Mesendoderm (in vitro differentiated cells): ENCODE measurements around the gene IGSF22.

Experiments
- DNase-seq: peaks from one replicate; pipeline ENCODE4 v3.0.0; 2013
- H2AK5ac ChIP-seq: 2 replicates; pipeline ENCODE4 v1.6.1; 2013; ENCODE audit warnings: low read length, inconsistent platforms
- H2BK120ac ChIP-seq: 2 replicates; pipeline ENCODE4 v1.6.1; 2013; ENCODE audit warnings: low read depth, mild to moderate bottlenecking, low read length, moderate library complexity, mixed read lengths
- H2BK15ac ChIP-seq: replicated peaks from 2 replicates; pipeline ENCODE4 v1.6.1; 2013; ENCODE audit warnings: low read depth, mild to moderate bottlenecking, moderate library complexity
- H2BK5ac ChIP-seq: 2 replicates; pipeline ENCODE4 v1.6.1; 2013; ENCODE audit warnings: low read length, inconsistent platforms
- H3K18ac ChIP-seq: 2 replicates; pipeline ENCODE4 v1.6.1; 2013; ENCODE audit warnings: mild to moderate bottlenecking, low read length, mixed read lengths
- H3K23ac ChIP-seq: one replicate; pipeline ENCODE4 v1.6.1; 2013; ENCODE audit warnings: low read length
- H3K27ac ChIP-seq: 2 replicates; pipeline ENCODE4 v1.5.1; 2013; ENCODE audit warnings: low read depth, mild to moderate bottlenecking, inconsistent platforms, low read length, moderate library complexity
- H3K27me3 ChIP-seq: 2 replicates; pipeline ENCODE4 v1.6.1; 2013; ENCODE audit warnings: low read length, control low read depth, mild to moderate bottlenecking, inconsistent platforms; ENCODE audit not compliant: insufficient read depth, poor library complexity
- H3K36me3 ChIP-seq: 2 replicates; pipeline ENCODE4 v1.6.1; 2013; ENCODE audit warnings: low read length, inconsistent platforms; ENCODE audit not compliant: control insufficient read depth, insufficient read depth
- H3K4ac ChIP-seq: one replicate; pipeline ENCODE4 v1.6.1; 2013; ENCODE audit warnings: low read depth, mild to moderate bottlenecking, low read length, moderate library complexity
- H3K4me1 ChIP-seq: 2 replicates; pipeline ENCODE4 v1.6.1; 2013; ENCODE audit warnings: low read depth, low read length, inconsistent platforms; ENCODE audit not compliant: control insufficient read depth
- H3K4me2 ChIP-seq: 2 replicates; pipeline ENCODE4 v1.6.1; 2013; ENCODE audit warnings: low read length
- H3K4me3 ChIP-seq: 2 replicates; pipeline ENCODE4 v1.5.1; 2013; ENCODE audit warnings: mild to moderate bottlenecking, low read length
- H3K56ac ChIP-seq: one replicate; pipeline ENCODE4 v1.6.1; 2013; ENCODE audit warnings: low read length
- H3K79me1 ChIP-seq: 2 replicates; pipeline ENCODE4 v1.6.1; 2013; ENCODE audit warnings: low read length, inconsistent platforms
- H3K79me2 ChIP-seq: 2 replicates; pipeline ENCODE4 v1.6.1; 2013; ENCODE audit warnings: mild to moderate bottlenecking, low read length; ENCODE audit not compliant: control insufficient read depth, insufficient read depth
- H3K9ac ChIP-seq: 2 replicates; pipeline ENCODE4 v1.6.1; 2013; ENCODE audit warnings: low read length, inconsistent platforms
- H4K5ac ChIP-seq: one replicate; pipeline ENCODE4 v1.6.1; 2013; ENCODE audit warnings: low read length
- H4K8ac ChIP-seq: one replicate; pipeline ENCODE4 v1.6.1; 2013; ENCODE audit warnings: low read depth, mild to moderate bottlenecking, control low read depth, low read length, moderate library complexity
- WGBS: extraction: QIAGEN DNeasy Blood & Tissue Kit; methylation state at CpG from one replicate; pipeline ENCODE4 v1.1.7; 2013; ENCODE audit warnings: low lambda C conversion rate, missing lambda C conversion rate; ENCODE audit not compliant: insufficient coverage; ENCODE audit errors: extremely low coverage; 5-methylcytosine and 5-hydroxymethylcytosine counted together

IGSF22 gene

DNA sequence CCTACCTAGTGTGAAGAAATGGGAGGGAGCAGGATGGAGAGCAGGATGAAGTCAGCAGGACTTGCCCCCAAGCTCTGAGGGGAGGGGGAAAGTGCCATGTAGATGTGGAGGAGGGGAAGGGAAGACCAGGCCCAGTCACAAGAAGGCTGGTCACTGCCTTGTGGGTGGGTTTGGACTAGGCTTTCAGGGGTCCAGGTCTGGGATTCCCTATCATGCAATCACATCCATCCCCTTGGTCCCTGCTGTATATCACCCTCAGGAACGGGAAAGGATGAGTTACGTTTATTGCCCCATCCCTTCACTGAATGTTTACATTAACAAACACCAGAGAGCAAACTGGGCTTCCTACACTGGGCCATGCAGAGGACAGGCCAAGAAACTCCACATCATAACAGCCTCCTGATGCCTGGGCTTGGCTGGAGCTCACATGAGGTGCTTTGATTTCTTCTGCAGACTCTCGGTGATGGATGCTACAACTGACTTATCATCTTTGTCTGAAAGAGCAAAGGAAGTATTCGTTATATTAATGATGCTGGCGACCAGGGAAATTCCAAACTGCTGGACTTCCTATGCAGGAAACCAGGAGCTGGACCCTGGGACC is 21.8 kb downstream of the IGSF22 start:
- no peak overlapping the region for H3K4ac ChIP-seq
- H2AK5ac ChIP-seq: no peak overlapping the region
- H4K8ac ChIP-seq: no peak overlapping the region
- no peaks in the 10 kb centered on the region for H3K36me3 ChIP-seq
- H2BK120ac ChIP-seq: no peak overlapping the region
- no peaks in the 10 kb centered on the region for H3K79me1 ChIP-seq
- H3K27ac ChIP-seq: no peak overlapping the region
- H4K5ac ChIP-seq: no peak overlapping the region
- no peak overlapping the region for H3K18ac ChIP-seq
- no CpG with 5 or more reads among the region's 5 CpGs for WGBS
- H2BK5ac ChIP-seq: no peak overlapping the region
- no peaks in the 10 kb centered on the region for H3K4me1 ChIP-seq
- H3K56ac ChIP-seq: no peak overlapping the region
- H3K4me2 ChIP-seq: no peak overlapping the region
- H3K27me3 ChIP-seq: peaks cover 2% of the 10 kb centered on the region
- H3K23ac ChIP-seq: no peak overlapping the region
- H3K4me3 ChIP-seq: no peak overlapping the region
- H3K9ac ChIP-seq: no peak overlapping the region
- no peak for DNase-seq
- no peak overlapping the region for H2BK15ac ChIP-seq
- H3K79me2 ChIP-seq: no peaks in the 10 kb centered on the region

DNA sequence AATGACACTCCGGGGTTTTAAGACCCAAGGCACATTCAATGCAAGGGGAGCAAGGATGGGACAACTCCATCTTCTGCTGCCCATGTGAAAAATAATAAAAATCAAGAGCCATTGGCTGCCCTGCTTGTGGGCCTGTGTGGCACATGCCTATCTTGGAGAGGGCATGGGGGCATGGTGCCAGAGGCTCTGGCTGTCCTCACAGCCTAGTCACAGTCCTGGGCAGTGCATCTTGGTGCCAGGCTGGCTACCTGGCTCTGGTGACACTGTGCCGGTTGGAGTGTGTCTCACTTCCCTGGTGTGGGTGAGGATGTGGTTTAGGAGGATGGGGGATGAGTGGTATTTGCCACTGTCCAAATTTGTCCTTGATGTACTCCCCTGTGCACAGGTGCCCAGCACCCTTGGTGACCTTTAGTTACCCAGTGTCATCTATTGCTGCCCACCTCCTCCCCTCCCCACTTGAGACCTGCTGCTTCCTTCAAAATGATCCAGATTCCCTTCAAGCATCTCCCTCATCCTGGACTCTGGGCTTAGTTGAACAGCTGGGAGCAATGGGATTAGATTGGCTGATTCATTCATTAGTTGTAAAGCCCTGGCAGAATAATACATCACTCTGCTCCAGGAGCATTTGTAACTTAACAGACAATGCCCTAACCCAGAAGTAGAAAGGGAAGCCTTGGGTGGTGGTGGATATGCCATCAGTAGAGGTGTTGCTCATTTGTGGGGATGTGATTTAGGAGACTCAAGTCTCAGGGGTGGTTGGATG is 22.8 kb downstream of the IGSF22 start:
- H3K27ac ChIP-seq: no peak overlapping the region
- no peak overlapping the region for H4K5ac ChIP-seq
- no peak overlapping the region for H2AK5ac ChIP-seq
- no peak for DNase-seq
- H3K36me3 ChIP-seq: no peaks in the 10 kb centered on the region
- H3K18ac ChIP-seq: no peak overlapping the region
- no peak overlapping the region for H2BK5ac ChIP-seq
- no peak overlapping the region for H4K8ac ChIP-seq
- H3K9ac ChIP-seq: no peak overlapping the region
- peaks cover 2% of the 10 kb centered on the region for H3K27me3 ChIP-seq
- no peak overlapping the region for H3K23ac ChIP-seq
- no peak overlapping the region for H3K4ac ChIP-seq
- H3K56ac ChIP-seq: no peak overlapping the region
- H3K79me1 ChIP-seq: no peaks in the 10 kb centered on the region
- whole genome bisulfite sequencing: no CpG with 5 or more reads among the region's 2 CpGs
- H3K4me2 ChIP-seq: no peak overlapping the region
- H2BK15ac ChIP-seq: no peak overlapping the region
- H2BK120ac ChIP-seq: no peak overlapping the region
- no peaks in the 10 kb centered on the region for H3K79me2 ChIP-seq
- H3K4me3 ChIP-seq: no peak overlapping the region
- H3K4me1 ChIP-seq: peaks cover under 1% of the 10 kb centered on the region

GRCh38 chr11:18701614-18702216 is 24.3 kb downstream of the IGSF22 start:
- Histone ChIP-seq H3K23ac (no peak overlapping the region), H4K8ac (no peak overlapping the region), H3K9ac (no peak overlapping the region), H3K4me2 (no peak overlapping the region), H3K56ac (no peak overlapping the region), H3K4me1 (peaks cover 2% of the 10 kb centered on the region), H4K5ac (no peak overlapping the region), H2AK5ac (no peak overlapping the region), H3K18ac (no peak overlapping the region), H3K27ac (no peak overlapping the region), H3K4ac (no peak overlapping the region), H3K79me2 (no peaks in the 10 kb centered on the region), H3K4me3 (no peak overlapping the region), H3K36me3 (no peaks in the 10 kb centered on the region), H3K79me1 (no peaks in the 10 kb centered on the region), H3K27me3 (peaks cover 2% of the 10 kb centered on the region), H2BK15ac (no peak overlapping the region), H2BK120ac (no peak overlapping the region), H2BK5ac (no peak overlapping the region)
- no CpG with 5 or more reads among the region's 17 CpGs for WGBS
- no peak for DNase-seq

- no peaks in the 10 kb centered on the region for H3K79me1 ChIP-seq
- WGBS: no CpG with 5 or more reads among the region's 7 CpGs
- H3K27ac ChIP-seq: no peak overlapping the region
- H3K4me1 ChIP-seq: peaks cover 2% of the 10 kb centered on the region
- H3K4me2 ChIP-seq: no peak overlapping the region
- no peak overlapping the region for H2BK120ac ChIP-seq
- H2BK5ac ChIP-seq: no peak overlapping the region
- no peak overlapping the region for H4K8ac ChIP-seq
- no peak overlapping the region for H2AK5ac ChIP-seq
- H3K9ac ChIP-seq: no peak overlapping the region
- H3K4ac ChIP-seq: no peak overlapping the region
- no peak overlapping the region for H3K18ac ChIP-seq
- H2BK15ac ChIP-seq: no peak overlapping the region
- no peak for DNase-seq
- H3K36me3 ChIP-seq: no peaks in the 10 kb centered on the region
- no peak overlapping the region for H3K4me3 ChIP-seq
- H3K27me3 ChIP-seq: peaks cover 2% of the 10 kb centered on the region
- H3K23ac ChIP-seq: no peak overlapping the region
- no peak overlapping the region for H3K56ac ChIP-seq
- no peak overlapping the region for H4K5ac ChIP-seq
- H3K79me2 ChIP-seq: no peaks in the 10 kb centered on the region
Measured at GRCh38 chr11:18700872-18701271, 25.1 kb downstream of the IGSF22 start.

DNA sequence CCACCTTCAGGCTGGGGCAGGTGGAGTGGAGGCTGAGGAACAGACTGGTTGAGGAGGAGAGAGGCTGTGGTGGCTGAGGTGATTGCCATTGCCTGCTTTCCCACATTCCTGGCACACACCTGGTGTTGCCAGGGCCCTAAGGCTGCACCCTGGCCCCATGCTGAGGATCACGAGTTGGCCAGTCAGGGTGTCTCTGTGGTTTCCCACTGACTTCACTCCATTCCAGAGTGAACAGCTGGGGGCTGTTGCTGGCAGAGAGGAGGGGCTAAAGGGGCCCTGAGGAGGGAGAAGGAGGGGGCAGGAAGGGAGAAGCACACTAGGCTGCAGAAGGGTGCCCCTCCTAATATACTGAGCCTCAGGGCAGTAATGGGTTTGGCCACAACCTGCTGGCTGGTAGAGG is 25.6 kb downstream of the IGSF22 start:
- Histone ChIP-seq H2BK5ac (no peak overlapping the region), H3K4me2 (no peak overlapping the region), H3K9ac (no peak overlapping the region), H3K27me3 (peaks cover 2% of the 10 kb centered on the region), H3K36me3 (no peaks in the 10 kb centered on the region), H3K4ac (no peak overlapping the region), H4K5ac (no peak overlapping the region), H2AK5ac (no peak overlapping the region), H4K8ac (no peak overlapping the region), H3K4me1 (peaks cover 2% of the 10 kb centered on the region), H3K23ac (no peak overlapping the region), H2BK15ac (no peak overlapping the region), H3K18ac (no peak overlapping the region), H3K56ac (no peak overlapping the region), H3K79me1 (no peaks in the 10 kb centered on the region), H3K79me2 (no peaks in the 10 kb centered on the region), H3K4me3 (no peak overlapping the region), H3K27ac (no peak overlapping the region), H2BK120ac (no peak overlapping the region)
- WGBS: no CpG with 5 or more reads among the region's 1 CpG
- no peak for DNase-seq
